Measurements from ENCODE around the gene FTMT.
"Not testable (repeated sequence)": the region's sequence is repeated elsewhere in the genome, so short reads cannot be mapped to it uniquely, and the experiment has no call there.

Gene FTMT

DNA sequence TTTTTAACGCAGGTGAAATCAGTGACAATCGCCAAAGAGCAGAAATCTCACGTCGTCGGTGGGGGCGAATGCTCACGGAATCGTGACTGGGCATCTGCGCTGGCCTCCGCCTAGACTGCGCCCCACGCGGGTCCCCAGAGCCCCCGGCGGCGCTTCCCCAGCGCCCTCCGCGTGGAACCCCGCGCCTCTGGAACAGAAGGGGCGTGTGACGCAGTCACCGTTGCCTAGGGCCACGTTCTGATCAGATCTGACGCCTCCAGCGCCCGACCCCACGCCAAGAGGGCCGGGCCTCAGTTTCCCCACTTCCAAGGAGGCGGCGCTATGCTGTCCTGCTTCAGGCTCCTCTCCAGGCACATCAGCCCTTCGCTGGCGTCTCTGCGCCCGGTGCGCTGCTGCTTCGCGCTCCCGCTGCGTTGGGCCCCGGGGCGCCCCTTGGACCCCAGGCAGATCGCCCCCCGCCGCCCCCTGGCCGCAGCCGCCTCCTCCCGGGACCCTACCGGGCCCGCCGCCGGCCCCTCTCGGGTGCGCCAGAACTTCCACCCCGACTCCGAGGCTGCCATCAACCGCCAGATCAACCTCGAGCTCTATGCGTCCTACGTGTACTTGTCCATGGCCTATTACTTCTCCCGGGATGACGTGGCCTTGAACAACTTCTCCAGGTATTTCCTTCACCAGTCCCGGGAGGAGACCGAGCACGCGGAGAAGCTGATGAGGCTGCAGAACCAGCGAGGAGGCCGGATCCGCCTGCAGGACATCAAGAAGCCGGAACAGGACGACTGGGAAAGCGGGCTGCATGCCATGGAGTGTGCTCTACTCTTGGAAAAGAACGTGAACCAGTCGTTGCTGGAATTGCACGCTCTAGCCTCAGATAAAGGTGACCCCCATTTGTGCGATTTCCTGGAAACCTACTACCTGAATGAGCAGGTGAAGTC is at the start of gene FTMT:
Gene FTMT, plus strand, starts transcription at position 240 of the 932 bp plus-strand sequence. Its CDS starts 82 bp downstream, at position 322.
- Histone ChIP-seq H3K27me3 (ENCODE audit: insufficient read depth, low read depth, severe bottlenecking) (no peaks in the 10 kb centered on the region), H3K36me3 (no peaks in the 10 kb centered on the region), H3K27ac (no peak within 1 kb of the TSS), H3K4me3 (ENCODE audit: low read depth, low read length) (no peak within 1 kb of the TSS), H3K9me3 (ENCODE audit: severe bottlenecking) (peaks cover 4% of the 10 kb centered on the region)
- TF ChIP-seq, protein P1, sequence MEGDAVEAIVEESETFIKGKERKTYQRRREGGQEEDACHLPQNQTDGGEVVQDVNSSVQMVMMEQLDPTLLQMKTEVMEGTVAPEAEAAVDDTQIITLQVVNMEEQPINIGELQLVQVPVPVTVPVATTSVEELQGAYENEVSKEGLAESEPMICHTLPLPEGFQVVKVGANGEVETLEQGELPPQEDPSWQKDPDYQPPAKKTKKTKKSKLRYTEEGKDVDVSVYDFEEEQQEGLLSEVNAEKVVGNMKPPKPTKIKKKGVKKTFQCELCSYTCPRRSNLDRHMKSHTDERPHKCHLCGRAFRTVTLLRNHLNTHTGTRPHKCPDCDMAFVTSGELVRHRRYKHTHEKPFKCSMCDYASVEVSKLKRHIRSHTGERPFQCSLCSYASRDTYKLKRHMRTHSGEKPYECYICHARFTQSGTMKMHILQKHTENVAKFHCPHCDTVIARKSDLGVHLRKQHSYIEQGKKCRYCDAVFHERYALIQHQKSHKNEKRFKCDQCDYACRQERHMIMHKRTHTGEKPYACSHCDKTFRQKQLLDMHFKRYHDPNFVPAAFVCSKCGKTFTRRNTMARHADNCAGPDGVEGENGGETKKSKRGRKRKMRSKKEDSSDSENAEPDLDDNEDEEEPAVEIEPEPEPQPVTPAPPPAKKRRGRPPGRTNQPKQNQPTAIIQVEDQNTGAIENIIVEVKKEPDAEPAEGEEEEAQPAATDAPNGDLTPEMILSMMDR (IDR thresholded peaks at IDR 0.05; ENCODE audit: low read depth, low read length), result no peak
- DNase-seq, result no peak

DNA sequence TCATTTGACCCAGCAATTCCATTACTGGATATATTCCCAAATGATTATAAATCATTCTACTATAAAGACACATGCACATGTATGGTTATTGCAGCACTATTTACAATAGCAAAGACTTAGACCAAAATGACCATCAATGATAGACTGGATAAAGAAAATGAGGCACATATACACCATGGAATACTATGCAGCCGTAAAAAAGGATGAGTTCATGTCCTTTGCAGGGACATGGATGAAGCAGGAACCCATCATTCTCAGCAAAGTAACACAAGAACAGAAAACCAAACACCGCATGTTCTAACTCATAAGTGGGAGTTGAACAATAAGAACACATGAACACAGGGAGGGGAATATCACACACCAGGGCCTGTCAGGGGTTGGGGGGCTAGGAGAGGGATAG is 46.4 kb upstream of the FTMT start:
- H3K27me3 ChIP-seq (ENCODE audit: insufficient read depth, low read depth, severe bottlenecking); DNase-seq; H3K9me3 ChIP-seq (ENCODE audit: severe bottlenecking); H3K27ac ChIP-seq; H3K36me3 ChIP-seq; H3K4me3 ChIP-seq (ENCODE audit: low read depth, low read length): not testable (repeated sequence)

DNA sequence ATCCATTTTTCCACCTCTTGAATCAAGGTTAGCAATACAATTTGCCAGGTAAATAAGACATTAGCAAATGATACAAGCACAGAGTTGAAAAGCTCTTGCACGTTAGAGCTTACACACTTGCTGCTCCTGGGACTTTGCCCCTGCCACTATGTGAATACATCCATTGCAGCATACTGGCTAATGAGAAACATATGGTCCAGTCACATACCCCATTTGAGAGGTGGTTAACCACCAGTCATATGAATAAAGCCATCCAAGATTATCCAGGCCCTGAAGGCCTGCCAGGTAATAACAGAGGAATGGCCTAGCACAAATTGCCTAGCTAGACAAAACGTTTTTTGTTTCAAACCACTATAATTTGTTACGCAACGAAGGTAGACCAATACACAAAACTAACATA is 45.8 kb upstream of the FTMT start:
- H3K36me3 ChIP-seq, result no peaks in the 10 kb centered on the region
- TF ChIP-seq, protein P1 (IDR thresholded peaks at IDR 0.05; ENCODE audit: low read depth, low read length), result no peak
- no peaks in the 10 kb centered on the region for H3K9me3 ChIP-seq (ENCODE audit: severe bottlenecking)
- no peaks in the 10 kb centered on the region for H3K27me3 ChIP-seq (ENCODE audit: insufficient read depth, low read depth, severe bottlenecking)
- no peak overlapping the region for H3K4me3 ChIP-seq (ENCODE audit: low read depth, low read length)
- H3K27ac ChIP-seq, result no peak overlapping the region
- no peak for DNase-seq

DNA sequence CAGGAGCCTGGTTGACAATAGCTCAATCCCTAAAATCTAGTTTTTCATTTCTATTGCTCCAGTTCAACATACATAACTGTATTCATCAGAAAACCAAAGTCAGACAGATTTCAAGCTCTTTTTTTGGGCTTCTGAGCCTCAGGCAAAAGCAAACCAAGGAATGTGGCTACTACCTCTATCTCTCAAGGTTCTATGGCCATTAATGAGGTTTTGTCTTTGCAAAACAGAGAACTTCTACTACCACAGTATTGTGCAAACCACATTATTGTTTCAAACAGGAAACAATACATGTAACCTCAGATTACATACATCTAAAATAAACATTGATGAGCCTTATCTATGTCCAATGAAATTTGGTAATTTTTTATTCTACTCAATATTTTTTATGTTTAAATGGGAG is 35.5 kb upstream of the FTMT start:
- H3K9me3 ChIP-seq (ENCODE audit: severe bottlenecking), result no peaks in the 10 kb centered on the region
- no peak overlapping the region for H3K27ac ChIP-seq
- H3K27me3 ChIP-seq (ENCODE audit: insufficient read depth, low read depth, severe bottlenecking), result no peaks in the 10 kb centered on the region
- TF ChIP-seq, protein P1 (IDR thresholded peaks at IDR 0.05; ENCODE audit: low read depth, low read length), result no peak
- no peak for DNase-seq
- no peaks in the 10 kb centered on the region for H3K36me3 ChIP-seq
- no peak overlapping the region for H3K4me3 ChIP-seq (ENCODE audit: low read depth, low read length)

DNA sequence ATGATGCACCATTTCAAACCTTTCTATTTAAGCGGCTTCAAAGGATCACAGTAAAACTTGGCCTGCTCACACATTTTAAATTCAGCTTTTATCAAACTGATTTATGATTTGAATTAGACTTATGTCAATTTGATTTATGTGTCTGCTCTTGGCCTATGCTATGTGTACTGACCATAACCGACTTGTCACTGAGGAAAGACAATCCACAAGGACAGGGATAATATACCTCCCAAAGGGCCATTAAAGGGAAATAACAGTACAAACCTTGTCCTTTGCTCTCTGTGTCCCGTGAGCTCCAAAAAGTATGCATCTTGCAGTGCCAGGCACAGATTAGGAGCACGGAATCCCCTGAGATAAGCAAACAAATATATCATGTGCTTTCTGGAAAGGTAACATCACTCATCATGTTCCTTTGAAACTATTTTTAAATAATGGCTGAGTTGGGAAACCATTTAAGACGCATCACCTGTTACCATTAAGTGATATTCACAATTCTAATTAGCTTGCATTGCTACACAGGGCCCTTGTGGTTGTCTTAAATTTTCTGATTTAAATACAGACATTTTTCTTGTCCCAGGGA is 31.9 kb upstream of the FTMT start:
- TF ChIP-seq, protein P1 (IDR thresholded peaks at IDR 0.05; ENCODE audit: low read depth, low read length), result no peak
- Histone ChIP-seq H3K27me3 (ENCODE audit: insufficient read depth, low read depth, severe bottlenecking) (no peaks in the 10 kb centered on the region), H3K9me3 (ENCODE audit: severe bottlenecking) (no peaks in the 10 kb centered on the region), H3K27ac (no peak overlapping the region), H3K36me3 (no peaks in the 10 kb centered on the region), H3K4me3 (ENCODE audit: low read depth, low read length) (no peak overlapping the region)
- DNase-seq, result no peak

DNA sequence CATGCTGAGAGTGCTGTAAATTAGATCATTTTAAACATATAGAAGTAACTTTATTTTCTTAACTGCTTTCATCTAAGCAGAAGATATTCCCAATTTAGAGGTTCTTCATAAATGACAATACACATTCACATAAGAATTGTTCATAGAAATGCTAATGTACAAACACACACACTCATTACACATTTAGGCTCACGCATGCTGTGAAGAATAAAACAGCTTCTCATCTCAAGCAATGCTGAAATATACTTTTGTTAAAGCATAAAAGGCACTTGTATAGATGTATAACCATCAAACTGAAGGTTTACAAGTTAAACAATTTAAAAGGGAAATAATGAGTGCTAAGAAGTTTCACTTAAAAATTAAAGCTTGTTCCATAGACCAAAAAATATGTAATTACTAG is 18.1 kb upstream of the FTMT start:
- no peak for DNase-seq
- Histone ChIP-seq H3K27ac (no peak overlapping the region), H3K4me3 (ENCODE audit: low read depth, low read length) (no peak overlapping the region), H3K36me3 (no peaks in the 10 kb centered on the region), H3K9me3 (ENCODE audit: severe bottlenecking) (no peaks in the 10 kb centered on the region), H3K27me3 (ENCODE audit: insufficient read depth, low read depth, severe bottlenecking) (no peaks in the 10 kb centered on the region)
- TF ChIP-seq, protein P1 (IDR thresholded peaks at IDR 0.05; ENCODE audit: low read depth, low read length), result no peak

Measured in WERI-Rb-1 (cell line).